ENCODE results near the gene PPP2R5C.

The PPP2R5C gene

GRCh38 chr14:101917413-101918017 lies 156.0 kb downstream of the PPP2R5C start:
- Histone ChIP-seq H3K27me3 (ENCODE audit: control insufficient read depth in 1 of 2, insufficient read depth in 2 of 2, low read length in 2 of 2) (no peaks in the 10 kb centered on the region), H3K36me3 (ENCODE audit: control insufficient read depth in 1 of 2, insufficient read depth in 2 of 2, low read length in 2 of 2) (peaks cover 8 to 58% of the 10 kb centered on the region in 2 donors), H3K9me3 (ENCODE audit: control insufficient read depth in 1 of 2, low read length in 2 of 2) (no peaks in the 10 kb centered on the region), H3K27ac (ENCODE audit: low read depth, low read length) (no peak overlapping the region), H3K4me1 (ENCODE audit: control insufficient read depth in 1 of 2, insufficient read depth in 2 of 2, low read length in 2 of 2) (no peaks in the 10 kb centered on the region), H3K4me3 (ENCODE audit: low read depth in 1 of 2, low read length in 2 of 2) (no peak overlapping the region), H3K9ac (ENCODE audit: low read depth in 1 of 2, low read length in 2 of 2) (no peak overlapping the region)

GRCh38 chr14:101918065-101918989 lies 156.8 kb downstream of the PPP2R5C start:
- peaks cover 8 to 55% of the 10 kb centered on the region in 2 donors for H3K36me3 ChIP-seq (ENCODE audit: control insufficient read depth in 1 of 2, insufficient read depth in 2 of 2, low read length in 2 of 2)
- no peak overlapping the region for H3K4me3 ChIP-seq (ENCODE audit: low read depth in 1 of 2, low read length in 2 of 2)
- no peak overlapping the region for H3K27ac ChIP-seq (ENCODE audit: low read depth, low read length)
- H3K9ac ChIP-seq (ENCODE audit: low read depth in 1 of 2, low read length in 2 of 2), result no peak overlapping the region
- no peaks in the 10 kb centered on the region for H3K9me3 ChIP-seq (ENCODE audit: control insufficient read depth in 1 of 2, low read length in 2 of 2)
- no peaks in the 10 kb centered on the region for H3K27me3 ChIP-seq (ENCODE audit: control insufficient read depth in 1 of 2, insufficient read depth in 2 of 2, low read length in 2 of 2)
- H3K4me1 ChIP-seq (ENCODE audit: control insufficient read depth in 1 of 2, insufficient read depth in 2 of 2, low read length in 2 of 2), result no peaks in the 10 kb centered on the region

GRCh38 chr14:101920271-101920670 lies 158.8 kb downstream of the PPP2R5C start:
- peaks cover 13 to 44% of the 10 kb centered on the region in 2 donors for H3K36me3 ChIP-seq (ENCODE audit: control insufficient read depth in 1 of 2, insufficient read depth in 2 of 2, low read length in 2 of 2)
- no peaks in the 10 kb centered on the region for H3K27me3 ChIP-seq (ENCODE audit: control insufficient read depth in 1 of 2, insufficient read depth in 2 of 2, low read length in 2 of 2)
- no peak overlapping the region for H3K27ac ChIP-seq (ENCODE audit: low read depth, low read length)
- no peak overlapping the region for H3K4me3 ChIP-seq (ENCODE audit: low read depth in 1 of 2, low read length in 2 of 2)
- no peaks in the 10 kb centered on the region for H3K4me1 ChIP-seq (ENCODE audit: control insufficient read depth in 1 of 2, insufficient read depth in 2 of 2, low read length in 2 of 2)
- no peak overlapping the region for H3K9ac ChIP-seq (ENCODE audit: low read depth in 1 of 2, low read length in 2 of 2)
- H3K9me3 ChIP-seq (ENCODE audit: control insufficient read depth in 1 of 2, low read length in 2 of 2), result no peaks in the 10 kb centered on the region

- Histone ChIP-seq H3K9ac (ENCODE audit: low read depth in 1 of 2, low read length in 2 of 2) (no peak overlapping the region), H3K27ac (ENCODE audit: low read depth, low read length) (no peak overlapping the region), H3K9me3 (ENCODE audit: control insufficient read depth in 1 of 2, low read length in 2 of 2) (no peaks in the 10 kb centered on the region), H3K4me1 (ENCODE audit: control insufficient read depth in 1 of 2, insufficient read depth in 2 of 2, low read length in 2 of 2) (no peaks in the 10 kb centered on the region), H3K36me3 (ENCODE audit: control insufficient read depth in 1 of 2, insufficient read depth in 2 of 2, low read length in 2 of 2) (peaks cover 8 to 27% of the 10 kb centered on the region in 2 donors), H3K4me3 (ENCODE audit: low read depth in 1 of 2, low read length in 2 of 2) (no peak overlapping the region), H3K27me3 (ENCODE audit: control insufficient read depth in 1 of 2, insufficient read depth in 2 of 2, low read length in 2 of 2) (no peaks in the 10 kb centered on the region)
Observed at GRCh38 chr14:101922866-101923265, 161.4 kb downstream of the PPP2R5C start.

GRCh38 chr14:101925152-101925551 lies 163.6 kb downstream of the PPP2R5C start:
- Histone ChIP-seq H3K27ac (ENCODE audit: low read depth, low read length) (no peak overlapping the region), H3K9me3 (ENCODE audit: control insufficient read depth in 1 of 2, low read length in 2 of 2) (no peaks in the 10 kb centered on the region), H3K4me1 (ENCODE audit: control insufficient read depth in 1 of 2, insufficient read depth in 2 of 2, low read length in 2 of 2) (peaks cover 0 to 6% of the 10 kb centered on the region in 2 donors), H3K4me3 (ENCODE audit: low read depth in 1 of 2, low read length in 2 of 2) (no peak overlapping the region), H3K9ac (ENCODE audit: low read depth in 1 of 2, low read length in 2 of 2) (no peak overlapping the region), H3K36me3 (ENCODE audit: control insufficient read depth in 1 of 2, insufficient read depth in 2 of 2, low read length in 2 of 2) (peaks cover 8 to 32% of the 10 kb centered on the region in 2 donors), H3K27me3 (ENCODE audit: control insufficient read depth in 1 of 2, insufficient read depth in 2 of 2, low read length in 2 of 2) (no peaks in the 10 kb centered on the region)

- H3K4me1 ChIP-seq (ENCODE audit: control insufficient read depth in 1 of 2, insufficient read depth in 2 of 2, low read length in 2 of 2), result peaks cover 0 to 6% of the 10 kb centered on the region in 2 donors
- no peaks in the 10 kb centered on the region for H3K27me3 ChIP-seq (ENCODE audit: control insufficient read depth in 1 of 2, insufficient read depth in 2 of 2, low read length in 2 of 2)
- no peaks in the 10 kb centered on the region for H3K9me3 ChIP-seq (ENCODE audit: control insufficient read depth in 1 of 2, low read length in 2 of 2)
- peaks cover 8 to 32% of the 10 kb centered on the region in 2 donors for H3K36me3 ChIP-seq (ENCODE audit: control insufficient read depth in 1 of 2, insufficient read depth in 2 of 2, low read length in 2 of 2)
- H3K4me3 ChIP-seq (ENCODE audit: low read depth in 1 of 2, low read length in 2 of 2), result no peak overlapping the region
- H3K9ac ChIP-seq (ENCODE audit: low read depth in 1 of 2, low read length in 2 of 2), result no peak overlapping the region
- H3K27ac ChIP-seq (ENCODE audit: low read depth, low read length), result no peak overlapping the region
Observed at GRCh38 chr14:101926085-101926484, 164.6 kb downstream of the PPP2R5C start.

GRCh38 chr14:101926620-101927019 lies 165.1 kb downstream of the PPP2R5C start:
- Histone ChIP-seq H3K4me3 (ENCODE audit: low read depth in 1 of 2, low read length in 2 of 2) (no peak overlapping the region), H3K9ac (ENCODE audit: low read depth in 1 of 2, low read length in 2 of 2) (no peak overlapping the region), H3K27ac (ENCODE audit: low read depth, low read length) (no peak overlapping the region), H3K36me3 (ENCODE audit: control insufficient read depth in 1 of 2, insufficient read depth in 2 of 2, low read length in 2 of 2) (peaks cover 8 to 32% of the 10 kb centered on the region in 2 donors), H3K4me1 (ENCODE audit: control insufficient read depth in 1 of 2, insufficient read depth in 2 of 2, low read length in 2 of 2) (peaks cover 0 to 6% of the 10 kb centered on the region in 2 donors), H3K9me3 (ENCODE audit: control insufficient read depth in 1 of 2, low read length in 2 of 2) (no peaks in the 10 kb centered on the region), H3K27me3 (ENCODE audit: control insufficient read depth in 1 of 2, insufficient read depth in 2 of 2, low read length in 2 of 2) (no peaks in the 10 kb centered on the region)

GRCh38 chr14:101927859-101928258 lies 166.3 kb downstream of the PPP2R5C start:
- Histone ChIP-seq H3K9me3 (ENCODE audit: control insufficient read depth in 1 of 2, low read length in 2 of 2) (no peaks in the 10 kb centered on the region), H3K9ac (ENCODE audit: low read depth in 1 of 2, low read length in 2 of 2) (no peak overlapping the region), H3K27me3 (ENCODE audit: control insufficient read depth in 1 of 2, insufficient read depth in 2 of 2, low read length in 2 of 2) (no peaks in the 10 kb centered on the region), H3K4me1 (ENCODE audit: control insufficient read depth in 1 of 2, insufficient read depth in 2 of 2, low read length in 2 of 2) (peaks cover 0 to 6% of the 10 kb centered on the region in 2 donors), H3K4me3 (ENCODE audit: low read depth in 1 of 2, low read length in 2 of 2) (no peak overlapping the region), H3K36me3 (ENCODE audit: control insufficient read depth in 1 of 2, insufficient read depth in 2 of 2, low read length in 2 of 2) (peaks cover 8 to 27% of the 10 kb centered on the region in 2 donors), H3K27ac (ENCODE audit: low read depth, low read length) (no peak overlapping the region)

GRCh38 chr14:101928415-101928841 lies 166.9 kb downstream of the PPP2R5C start:
- Histone ChIP-seq H3K9ac (ENCODE audit: low read depth in 1 of 2, low read length in 2 of 2) (no peak overlapping the region), H3K27ac (ENCODE audit: low read depth, low read length) (no peak overlapping the region), H3K4me1 (ENCODE audit: control insufficient read depth in 1 of 2, insufficient read depth in 2 of 2, low read length in 2 of 2) (peaks cover 0 to 6% of the 10 kb centered on the region in 2 donors), H3K27me3 (ENCODE audit: control insufficient read depth in 1 of 2, insufficient read depth in 2 of 2, low read length in 2 of 2) (no peaks in the 10 kb centered on the region), H3K9me3 (ENCODE audit: control insufficient read depth in 1 of 2, low read length in 2 of 2) (no peaks in the 10 kb centered on the region), H3K36me3 (ENCODE audit: control insufficient read depth in 1 of 2, insufficient read depth in 2 of 2, low read length in 2 of 2) (peaks cover 8 to 25% of the 10 kb centered on the region in 2 donors), H3K4me3 (ENCODE audit: low read depth in 1 of 2, low read length in 2 of 2) (no peak overlapping the region)

GRCh38 chr14:101929096-101929495 lies 167.6 kb downstream of the PPP2R5C start:
- Histone ChIP-seq H3K9me3 (ENCODE audit: control insufficient read depth in 1 of 2, low read length in 2 of 2) (no peaks in the 10 kb centered on the region), H3K9ac (ENCODE audit: low read depth in 1 of 2, low read length in 2 of 2) (no peak overlapping the region), H3K36me3 (ENCODE audit: control insufficient read depth in 1 of 2, insufficient read depth in 2 of 2, low read length in 2 of 2) (peaks cover 8 to 25% of the 10 kb centered on the region in 2 donors), H3K27ac (ENCODE audit: low read depth, low read length) (no peak overlapping the region), H3K4me1 (ENCODE audit: control insufficient read depth in 1 of 2, insufficient read depth in 2 of 2, low read length in 2 of 2) (peaks cover 0 to 6% of the 10 kb centered on the region in 2 donors), H3K4me3 (ENCODE audit: low read depth in 1 of 2, low read length in 2 of 2) (no peak overlapping the region), H3K27me3 (ENCODE audit: control insufficient read depth in 1 of 2, insufficient read depth in 2 of 2, low read length in 2 of 2) (no peaks in the 10 kb centered on the region)

Measured in duodenal mucosa (tissue), 2 donors.